WTC11 (cell line): Measurements from ENCODE around the gene GOLGA5. TPM values are rescaled to one million over a fixed set of nuclear protein-coding genes. Genes with fewer than 3 reads are reported as not detected.
"Not testable (repeated sequence)": the region's sequence is repeated elsewhere in the genome, so short reads cannot be mapped to it uniquely, and the experiment has no call there.

Experiments
- ATAC-seq: fragments of 200-7000 bp; cut with Tn5 transposase; 2 replicates; pipeline ENCODE4 v1.10.0; 2021; ENCODE audit warnings: mild to moderate bottlenecking, moderate library complexity
- CTCF ChIA-PET: fragments of 300-600 bp; sonication (Branson Sonifier 250); formaldehyde crosslinking; loops from one replicate; lab custom pipeline; 2021; ENCODE audit warnings: antibody characterized with exemption; lab: Charles Lee
- POLR2A ChIA-PET: fragments of 350-600 bp; sonication (Branson Sonifier 250); formaldehyde crosslinking; loops from one replicate; lab custom pipeline; 2021; ENCODE audit warnings: antibody characterized with exemption; lab: Charles Lee
- DNase-seq: peaks from one replicate; pipeline ENCODE4 v3.0.0; 2021; ENCODE audit warnings: low spot score
- H3K27ac Mint-ChIP-seq: 2 replicates; pipeline ENCODE4 v1.8.0; 2021; ENCODE audit warnings: mixed read lengths
- H3K27me3 Mint-ChIP-seq: 2 replicates; pipeline ENCODE4 v1.8.0; 2021; ENCODE audit warnings: low read depth, mild to moderate bottlenecking, moderate library complexity, mixed read lengths
- H3K36me3 Mint-ChIP-seq: 2 replicates; pipeline ENCODE4 v1.8.0; 2021; ENCODE audit warnings: mixed read lengths
- H3K4me1 Mint-ChIP-seq: 2 replicates; pipeline ENCODE4 v1.8.0; 2022; ENCODE audit warnings: mixed read lengths
- H3K4me3 Mint-ChIP-seq: 2 replicates; pipeline ENCODE4 v1.8.0; 2021; ENCODE audit warnings: mild to moderate bottlenecking, moderate library complexity, mixed read lengths
- H3K9me3 Mint-ChIP-seq: 2 replicates; pipeline ENCODE4 v1.8.0; 2021; ENCODE audit warnings: mixed read lengths
- CBFB ChIP-seq: sonication (generic); formaldehyde crosslinking; IDR thresholded peaks from 2 replicates; pipeline ENCODE4 v1.8.1; 2022; ENCODE audit warnings: mild to moderate bottlenecking, low read depth, missing genetic modification reagents
- ERG ChIP-seq: fragments of 250-450 bp; sonication (Bioruptor Pico); IDR thresholded peaks from 2 replicates; pipeline ENCODE4 v1.8.0; 2021; ENCODE audit warnings: mild to moderate bottlenecking
- FOXJ3 ChIP-seq: sonication (generic); formaldehyde crosslinking; IDR thresholded peaks from 2 replicates; pipeline ENCODE4 v1.9.0; 2021; ENCODE audit warnings: missing genetic modification reagents, mild to moderate bottlenecking, borderline replicate concordance
- JAZF1 ChIP-seq: fragments of 250-450 bp; sonication (Bioruptor Pico); IDR thresholded peaks from 2 replicates; pipeline ENCODE4 v1.9.0; 2021; ENCODE audit warnings: moderate library complexity, mild to moderate bottlenecking, inconsistent platforms
- KAT7 ChIP-seq: sonication (generic); formaldehyde crosslinking; IDR thresholded peaks from 2 replicates; pipeline ENCODE4 v1.8.1; 2023; ENCODE audit warnings: missing genetic modification reagents, mild to moderate bottlenecking, borderline replicate concordance
- NFYB ChIP-seq: sonication (generic); formaldehyde crosslinking; conservative IDR thresholded peaks from 2 replicates; pipeline ENCODE4 v1.8.0; 2022; ENCODE audit warnings: low read depth, missing genetic modification reagents
- OVOL2 ChIP-seq: fragments of 250-450 bp; sonication (Bioruptor Pico); IDR thresholded peaks from 2 replicates; pipeline ENCODE4 v1.9.0; 2021; ENCODE audit warnings: mild to moderate bottlenecking, borderline replicate concordance
- TEAD1 ChIP-seq: sonication (generic); formaldehyde crosslinking; IDR thresholded peaks from 2 replicates; pipeline ENCODE4 v1.8.0; 2022; ENCODE audit warnings: mild to moderate bottlenecking, missing genetic modification reagents
- TEAD4 ChIP-seq: sonication (generic); formaldehyde crosslinking; IDR thresholded peaks from 2 replicates; pipeline ENCODE4 v1.8.0; 2022; ENCODE audit warnings: mild to moderate bottlenecking, missing genetic modification reagents
- ZBTB43 ChIP-seq: sonication (generic); formaldehyde crosslinking; IDR thresholded peaks from 2 replicates; pipeline ENCODE4 v1.8.1; 2023; ENCODE audit warnings: mild to moderate bottlenecking, missing genetic modification reagents
- ZNF232 ChIP-seq: sonication (generic); formaldehyde crosslinking; IDR thresholded peaks from 2 replicates; pipeline ENCODE4 v1.8.0; 2022; ENCODE audit warnings: mild to moderate bottlenecking, missing genetic modification reagents
- total RNA-seq: library from RNA; stranded (reverse); gene quantifications from 3 replicates; pipeline ENCODE4 v1.2.3, GENCODE V29; 2021
- TF ChIP-seq, protein P1 (sequence below): fragments of 250-450 bp; sonication (Bioruptor Pico); IDR thresholded peaks from 2 replicates; pipeline ENCODE4 v1.9.0; 2021; ENCODE audit warnings: mild to moderate bottlenecking, borderline replicate concordance
- TF ChIP-seq, protein P2 (sequence below): sonication (generic); formaldehyde crosslinking; IDR thresholded peaks from 2 replicates; pipeline ENCODE4 v1.8.1; 2023; ENCODE audit warnings: mild to moderate bottlenecking, missing genetic modification reagents, moderate library complexity
- TF ChIP-seq, protein P3 (sequence below): sonication (generic); formaldehyde crosslinking; IDR thresholded peaks from 2 replicates; pipeline ENCODE4 v1.8.0; 2022; ENCODE audit warnings: mild to moderate bottlenecking, missing genetic modification reagents
- TF ChIP-seq, protein P4 (sequence below): fragments of 200-600 bp; IDR thresholded peaks from 2 replicates; pipeline ENCODE4 v1.8.0; 2022; ENCODE audit warnings: antibody characterized with exemption

The GOLGA5 gene
- total RNA-seq, 1 experiment from 2014 or later, result 27.0 TPM

GRCh38 chr14:92850492-92850891 is 56.4 kb downstream of the GOLGA5 start (continued):
- TF ChIP-seq, protein P1, sequence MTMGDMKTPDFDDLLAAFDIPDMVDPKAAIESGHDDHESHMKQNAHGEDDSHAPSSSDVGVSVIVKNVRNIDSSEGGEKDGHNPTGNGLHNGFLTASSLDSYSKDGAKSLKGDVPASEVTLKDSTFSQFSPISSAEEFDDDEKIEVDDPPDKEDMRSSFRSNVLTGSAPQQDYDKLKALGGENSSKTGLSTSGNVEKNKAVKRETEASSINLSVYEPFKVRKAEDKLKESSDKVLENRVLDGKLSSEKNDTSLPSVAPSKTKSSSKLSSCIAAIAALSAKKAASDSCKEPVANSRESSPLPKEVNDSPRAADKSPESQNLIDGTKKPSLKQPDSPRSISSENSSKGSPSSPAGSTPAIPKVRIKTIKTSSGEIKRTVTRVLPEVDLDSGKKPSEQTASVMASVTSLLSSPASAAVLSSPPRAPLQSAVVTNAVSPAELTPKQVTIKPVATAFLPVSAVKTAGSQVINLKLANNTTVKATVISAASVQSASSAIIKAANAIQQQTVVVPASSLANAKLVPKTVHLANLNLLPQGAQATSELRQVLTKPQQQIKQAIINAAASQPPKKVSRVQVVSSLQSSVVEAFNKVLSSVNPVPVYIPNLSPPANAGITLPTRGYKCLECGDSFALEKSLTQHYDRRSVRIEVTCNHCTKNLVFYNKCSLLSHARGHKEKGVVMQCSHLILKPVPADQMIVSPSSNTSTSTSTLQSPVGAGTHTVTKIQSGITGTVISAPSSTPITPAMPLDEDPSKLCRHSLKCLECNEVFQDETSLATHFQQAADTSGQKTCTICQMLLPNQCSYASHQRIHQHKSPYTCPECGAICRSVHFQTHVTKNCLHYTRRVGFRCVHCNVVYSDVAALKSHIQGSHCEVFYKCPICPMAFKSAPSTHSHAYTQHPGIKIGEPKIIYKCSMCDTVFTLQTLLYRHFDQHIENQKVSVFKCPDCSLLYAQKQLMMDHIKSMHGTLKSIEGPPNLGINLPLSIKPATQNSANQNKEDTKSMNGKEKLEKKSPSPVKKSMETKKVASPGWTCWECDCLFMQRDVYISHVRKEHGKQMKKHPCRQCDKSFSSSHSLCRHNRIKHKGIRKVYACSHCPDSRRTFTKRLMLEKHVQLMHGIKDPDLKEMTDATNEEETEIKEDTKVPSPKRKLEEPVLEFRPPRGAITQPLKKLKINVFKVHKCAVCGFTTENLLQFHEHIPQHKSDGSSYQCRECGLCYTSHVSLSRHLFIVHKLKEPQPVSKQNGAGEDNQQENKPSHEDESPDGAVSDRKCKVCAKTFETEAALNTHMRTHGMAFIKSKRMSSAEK (CRISPR knock-in tag), result no peak
- TF ChIP-seq CBFB (no peak), TEAD4 (CRISPR knock-in tag) (no peak), ZNF232 (CRISPR knock-in tag) (no peak), ERG (CRISPR knock-in tag) (no peak), KAT7 (no peak), ZBTB43 (no peak), OVOL2 (CRISPR knock-in tag) (no peak)
- TF ChIP-seq, all 79 proteins: peak for 0

DNA sequence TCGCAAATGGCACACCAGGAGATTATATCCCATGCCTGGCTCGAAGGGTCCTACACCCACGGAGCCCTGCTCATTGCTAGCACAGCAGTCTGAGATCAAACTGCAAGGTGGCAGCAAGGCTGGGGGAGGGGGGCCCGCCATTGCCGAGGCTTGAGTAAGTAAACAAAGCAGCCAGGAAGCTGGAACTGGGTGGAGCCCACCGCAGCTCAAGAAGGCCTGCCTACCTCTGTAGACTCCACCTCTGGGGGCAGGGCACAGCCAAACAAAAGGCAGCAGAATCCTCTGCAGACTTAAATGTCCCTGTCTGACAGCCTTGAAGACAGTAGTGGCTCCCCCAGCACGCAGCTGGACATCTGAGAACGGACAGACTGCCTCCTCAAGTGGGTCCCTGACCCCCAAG is 59.0 kb downstream of the GOLGA5 start:
- H3K36me3 Mint-ChIP-seq, result peaks cover 22% of the 10 kb centered on the region
- H3K4me3 Mint-ChIP-seq, POLR2A ChIA-PET, CTCF ChIA-PET, H3K4me1 Mint-ChIP-seq, DNase-seq, H3K27ac Mint-ChIP-seq, ATAC-seq: not testable (repeated sequence)
- H3K9me3 Mint-ChIP-seq, result peaks cover 41% of the 10 kb centered on the region
- peaks cover 28% of the 10 kb centered on the region for H3K27me3 Mint-ChIP-seq

DNA sequence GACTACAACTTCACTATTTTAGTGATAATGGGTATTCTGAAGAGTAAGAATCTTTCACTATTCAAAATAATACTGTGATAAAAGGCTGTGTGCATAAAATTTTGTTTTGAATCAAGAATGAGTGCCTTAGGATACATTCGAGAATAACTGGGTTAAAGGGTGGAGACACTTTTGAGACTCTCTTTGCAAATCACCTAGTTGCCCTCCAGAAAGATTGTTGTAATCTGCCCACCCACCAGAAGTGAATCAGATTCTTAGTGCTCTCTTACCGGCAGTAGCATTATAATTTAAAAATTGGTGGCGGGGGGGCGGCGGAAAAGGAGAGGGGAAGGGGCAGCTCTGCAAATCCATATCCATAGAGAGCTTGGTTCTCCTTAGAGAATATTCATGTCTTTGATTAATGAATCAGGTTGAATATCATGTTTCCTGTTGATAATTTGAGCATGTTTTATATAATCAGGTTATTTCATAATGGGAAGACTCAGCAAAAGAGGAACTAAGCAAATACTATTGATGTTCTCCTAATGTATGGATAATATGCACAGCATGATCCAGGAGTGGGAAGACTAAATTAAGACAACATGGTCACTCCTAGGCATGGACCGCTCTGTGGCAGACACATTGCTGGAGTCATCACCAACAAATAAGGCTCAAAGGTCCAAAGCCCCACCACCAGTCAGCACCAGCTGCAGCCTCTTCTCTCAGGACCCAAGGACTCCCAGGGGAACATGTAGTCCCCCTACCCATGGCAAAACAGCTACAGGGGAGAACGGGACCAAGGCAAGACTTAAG is 66.1 kb downstream of the GOLGA5 start:
- DNase-seq (no peak), ATAC-seq (no peak)
- peaks cover 8% of the 10 kb centered on the region for H3K27me3 Mint-ChIP-seq
- H3K36me3 Mint-ChIP-seq, result no peaks in the 10 kb centered on the region
- no peak overlapping the region for H3K4me3 Mint-ChIP-seq
- ChIA-PET CTCF (interaction anchor here (1.4 kb wide), 1 partner anchor 21 kb away, joined by 4 read pairs; no protein-coding TSS in a partner anchor), POLR2A (no interaction called here)
- H3K9me3 Mint-ChIP-seq, result peaks cover 3% of the 10 kb centered on the region; the same call in 1 of the 2 replicates
- peaks cover 9% of the 10 kb centered on the region; the same call in 1 of the 2 replicates for H3K4me1 Mint-ChIP-seq
- no peak overlapping the region for H3K27ac Mint-ChIP-seq
- TF ChIP-seq NFYB (CRISPR knock-in tag) (no peak), ERG (CRISPR knock-in tag) (no peak), TEAD1 (CRISPR knock-in tag) (no peak), KAT7 (no peak), JAZF1 (CRISPR knock-in tag) (no peak), FOXJ3 (CRISPR knock-in tag) (no peak)
- TF ChIP-seq, protein P1 (CRISPR knock-in tag), result no peak
- TF ChIP-seq, protein P2, sequence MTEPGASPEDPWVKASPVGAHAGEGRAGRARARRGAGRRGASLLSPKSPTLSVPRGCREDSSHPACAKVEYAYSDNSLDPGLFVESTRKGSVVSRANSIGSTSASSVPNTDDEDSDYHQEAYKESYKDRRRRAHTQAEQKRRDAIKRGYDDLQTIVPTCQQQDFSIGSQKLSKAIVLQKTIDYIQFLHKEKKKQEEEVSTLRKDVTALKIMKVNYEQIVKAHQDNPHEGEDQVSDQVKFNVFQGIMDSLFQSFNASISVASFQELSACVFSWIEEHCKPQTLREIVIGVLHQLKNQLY (CRISPR knock-in tag), result no peak
- TF ChIP-seq, protein P3, sequence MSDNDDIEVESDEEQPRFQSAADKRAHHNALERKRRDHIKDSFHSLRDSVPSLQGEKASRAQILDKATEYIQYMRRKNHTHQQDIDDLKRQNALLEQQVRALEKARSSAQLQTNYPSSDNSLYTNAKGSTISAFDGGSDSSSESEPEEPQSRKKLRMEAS, result no peak
- TF ChIP-seq, protein P4, sequence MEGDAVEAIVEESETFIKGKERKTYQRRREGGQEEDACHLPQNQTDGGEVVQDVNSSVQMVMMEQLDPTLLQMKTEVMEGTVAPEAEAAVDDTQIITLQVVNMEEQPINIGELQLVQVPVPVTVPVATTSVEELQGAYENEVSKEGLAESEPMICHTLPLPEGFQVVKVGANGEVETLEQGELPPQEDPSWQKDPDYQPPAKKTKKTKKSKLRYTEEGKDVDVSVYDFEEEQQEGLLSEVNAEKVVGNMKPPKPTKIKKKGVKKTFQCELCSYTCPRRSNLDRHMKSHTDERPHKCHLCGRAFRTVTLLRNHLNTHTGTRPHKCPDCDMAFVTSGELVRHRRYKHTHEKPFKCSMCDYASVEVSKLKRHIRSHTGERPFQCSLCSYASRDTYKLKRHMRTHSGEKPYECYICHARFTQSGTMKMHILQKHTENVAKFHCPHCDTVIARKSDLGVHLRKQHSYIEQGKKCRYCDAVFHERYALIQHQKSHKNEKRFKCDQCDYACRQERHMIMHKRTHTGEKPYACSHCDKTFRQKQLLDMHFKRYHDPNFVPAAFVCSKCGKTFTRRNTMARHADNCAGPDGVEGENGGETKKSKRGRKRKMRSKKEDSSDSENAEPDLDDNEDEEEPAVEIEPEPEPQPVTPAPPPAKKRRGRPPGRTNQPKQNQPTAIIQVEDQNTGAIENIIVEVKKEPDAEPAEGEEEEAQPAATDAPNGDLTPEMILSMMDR, result no peak
